ENCODE results near the gene CATSPERZ. TPM values are rescaled to one million over a fixed set of nuclear protein-coding genes. Genes with fewer than 3 reads are reported as not detected.

Gene CATSPERZ
- total and polyA plus RNA-seq, 9 of the 15 experiments (the other 6 are each of a cell fraction or from before 2014, with no cell fraction given) = 0.86 to 8.5 (median 3.5) TPM

- no peak for TF ChIP-seq POLR3G (IDR thresholded peaks at IDR 0.05; ENCODE audit: extremely low read depth, insufficient read length, insufficient replicate concordance)
- no peak for TF ChIP-seq TAL1 (IDR thresholded peaks at IDR 0.05)
- TF ChIP-seq DPF2 (IDR thresholded peaks at IDR 0.05) = peak; percentile 71; the same call in 1 of the 2 replicates
- TF ChIP-seq CBX5 (IDR thresholded peaks at IDR 0.05; ENCODE audit: borderline replicate concordance, low read depth) = no peak
- TF ChIP-seq, protein P1, sequence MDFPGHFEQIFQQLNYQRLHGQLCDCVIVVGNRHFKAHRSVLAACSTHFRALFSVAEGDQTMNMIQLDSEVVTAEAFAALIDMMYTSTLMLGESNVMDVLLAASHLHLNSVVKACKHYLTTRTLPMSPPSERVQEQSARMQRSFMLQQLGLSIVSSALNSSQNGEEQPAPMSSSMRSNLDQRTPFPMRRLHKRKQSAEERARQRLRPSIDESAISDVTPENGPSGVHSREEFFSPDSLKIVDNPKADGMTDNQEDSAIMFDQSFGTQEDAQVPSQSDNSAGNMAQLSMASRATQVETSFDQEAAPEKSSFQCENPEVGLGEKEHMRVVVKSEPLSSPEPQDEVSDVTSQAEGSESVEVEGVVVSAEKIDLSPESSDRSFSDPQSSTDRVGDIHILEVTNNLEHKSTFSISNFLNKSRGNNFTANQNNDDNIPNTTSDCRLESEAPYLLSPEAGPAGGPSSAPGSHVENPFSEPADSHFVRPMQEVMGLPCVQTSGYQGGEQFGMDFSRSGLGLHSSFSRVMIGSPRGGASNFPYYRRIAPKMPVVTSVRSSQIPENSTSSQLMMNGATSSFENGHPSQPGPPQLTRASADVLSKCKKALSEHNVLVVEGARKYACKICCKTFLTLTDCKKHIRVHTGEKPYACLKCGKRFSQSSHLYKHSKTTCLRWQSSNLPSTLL (IDR thresholded peaks at IDR 0.05) = no peak
- peak; percentile 75; the same call in 1 of the 2 replicates for TF ChIP-seq NKRF (IDR thresholded peaks at IDR 0.05; ENCODE audit: borderline replicate concordance)
- TF ChIP-seq MEF2D (tag; conservative IDR thresholded peaks at IDR 0.05; ENCODE audit: low read depth) = no peak; the same call in 1 of the 2 replicates
- no peak for TF ChIP-seq KLF13 (tag; IDR thresholded peaks at IDR 0.05; ENCODE audit: borderline replicate concordance, low read depth)
- no peak for TF ChIP-seq CGGBP1 (CRISPR knock-in tag; IDR thresholded peaks at IDR 0.05)
- no peak for TF ChIP-seq MBD2 (IDR thresholded peaks at IDR 0.05; ENCODE audit: borderline replicate concordance, low read depth)
- TF ChIP-seq, protein P2, sequence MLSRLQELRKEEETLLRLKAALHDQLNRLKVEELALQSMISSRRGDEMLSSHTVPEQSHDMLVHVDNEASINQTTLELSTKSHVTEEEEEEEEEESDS (CRISPR knock-in tag; IDR thresholded peaks at IDR 0.05) = no peak
- peak; percentile 70; the same call in 1 of the 2 replicates for TF ChIP-seq ZNF431 (CRISPR knock-in tag; IDR thresholded peaks at IDR 0.05)
- no peak for TF ChIP-seq CCAR2 (IDR thresholded peaks at IDR 0.05; ENCODE audit: low read depth, low read length)
- no peak for TF ChIP-seq ZBTB2 (IDR thresholded peaks at IDR 0.05)
- TF ChIP-seq, protein P3, sequence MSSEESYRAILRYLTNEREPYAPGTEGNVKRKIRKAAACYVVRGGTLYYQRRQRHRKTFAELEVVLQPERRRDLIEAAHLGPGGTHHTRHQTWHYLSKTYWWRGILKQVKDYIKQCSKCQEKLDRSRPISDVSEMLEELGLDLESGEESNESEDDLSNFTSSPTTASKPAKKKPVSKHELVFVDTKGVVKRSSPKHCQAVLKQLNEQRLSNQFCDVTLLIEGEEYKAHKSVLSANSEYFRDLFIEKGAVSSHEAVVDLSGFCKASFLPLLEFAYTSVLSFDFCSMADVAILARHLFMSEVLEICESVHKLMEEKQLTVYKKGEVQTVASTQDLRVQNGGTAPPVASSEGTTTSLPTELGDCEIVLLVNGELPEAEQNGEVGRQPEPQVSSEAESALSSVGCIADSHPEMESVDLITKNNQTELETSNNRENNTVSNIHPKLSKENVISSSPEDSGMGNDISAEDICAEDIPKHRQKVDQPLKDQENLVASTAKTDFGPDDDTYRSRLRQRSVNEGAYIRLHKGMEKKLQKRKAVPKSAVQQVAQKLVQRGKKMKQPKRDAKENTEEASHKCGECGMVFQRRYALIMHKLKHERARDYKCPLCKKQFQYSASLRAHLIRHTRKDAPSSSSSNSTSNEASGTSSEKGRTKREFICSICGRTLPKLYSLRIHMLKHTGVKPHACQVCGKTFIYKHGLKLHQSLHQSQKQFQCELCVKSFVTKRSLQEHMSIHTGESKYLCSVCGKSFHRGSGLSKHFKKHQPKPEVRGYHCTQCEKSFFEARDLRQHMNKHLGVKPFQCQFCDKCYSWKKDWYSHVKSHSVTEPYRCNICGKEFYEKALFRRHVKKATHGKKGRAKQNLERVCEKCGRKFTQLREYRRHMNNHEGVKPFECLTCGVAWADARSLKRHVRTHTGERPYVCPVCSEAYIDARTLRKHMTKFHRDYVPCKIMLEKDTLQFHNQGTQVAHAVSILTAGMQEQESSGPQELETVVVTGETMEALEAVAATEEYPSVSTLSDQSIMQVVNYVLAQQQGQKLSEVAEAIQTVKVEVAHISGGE (CRISPR knock-in tag; IDR thresholded peaks at IDR 0.05) = peak in 1 of 3 experiments; percentile 51; a peak in 1 of 6 replicates
- no peak for TF ChIP-seq ZNF354B (CRISPR knock-in tag; IDR thresholded peaks at IDR 0.05)
- TF ChIP-seq ZNF699 (CRISPR knock-in tag; IDR thresholded peaks at IDR 0.05; ENCODE audit: insufficient replicate concordance) = no peak
- TF ChIP-seq ZNF780A (CRISPR knock-in tag; IDR thresholded peaks at IDR 0.05) = no peak
These were observed 4.3 kb downstream of the CATSPERZ start (continued) for GRCh38 chr11:64304316-64305072.
